ENCODE measurements around the gene PTGER3.

GRCh38 chr1:71023515-71023914 is 24.1 kb downstream of the PTGER3 start:
- TF ChIP-seq CTCF (IDR thresholded peaks at IDR 0.05), result no peak
- TF ChIP-seq POLR2A (IDR thresholded peaks at IDR 0.05), result no peak
